ENCODE measurements around the gene ATXN10.

DNA sequence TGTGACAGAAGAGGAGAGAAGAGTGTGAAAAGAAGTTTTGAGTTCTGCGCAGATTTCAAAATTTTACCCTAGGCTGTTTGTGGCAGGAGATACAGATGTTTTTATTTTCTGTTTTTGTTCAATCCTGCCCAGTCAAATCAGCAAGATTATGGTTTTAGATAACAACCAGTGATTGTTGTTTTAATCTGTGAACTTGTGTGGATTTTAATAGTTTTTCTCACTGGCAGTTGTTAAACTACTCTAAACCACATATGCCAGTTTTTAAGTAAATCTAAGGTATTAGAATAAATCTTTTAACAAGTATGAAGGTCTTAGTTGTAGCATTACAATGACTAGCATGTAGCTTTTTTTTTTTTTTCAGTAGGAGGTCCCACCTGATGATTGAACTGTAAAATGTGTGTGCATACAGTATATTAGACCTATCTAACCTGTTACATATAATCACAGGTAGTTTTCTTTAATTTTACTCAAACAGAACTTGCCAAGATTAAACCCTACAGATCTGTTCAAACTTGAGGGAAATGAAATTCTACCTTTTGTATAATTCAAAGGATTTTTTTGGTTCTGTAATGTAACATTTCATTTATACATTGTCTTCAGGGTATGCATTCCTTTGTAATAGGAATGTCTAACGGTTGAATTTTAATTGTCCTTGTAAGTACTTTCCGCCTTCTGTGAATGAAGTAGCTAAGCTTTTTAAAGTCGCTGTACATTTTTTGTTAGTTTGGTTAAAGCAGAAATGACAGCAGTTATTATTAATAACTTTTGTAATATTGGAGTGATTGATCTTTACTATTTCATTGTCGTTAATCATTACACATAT is 13.3 kb downstream of the ATXN10 start:
- TF ChIP-seq, protein P1, sequence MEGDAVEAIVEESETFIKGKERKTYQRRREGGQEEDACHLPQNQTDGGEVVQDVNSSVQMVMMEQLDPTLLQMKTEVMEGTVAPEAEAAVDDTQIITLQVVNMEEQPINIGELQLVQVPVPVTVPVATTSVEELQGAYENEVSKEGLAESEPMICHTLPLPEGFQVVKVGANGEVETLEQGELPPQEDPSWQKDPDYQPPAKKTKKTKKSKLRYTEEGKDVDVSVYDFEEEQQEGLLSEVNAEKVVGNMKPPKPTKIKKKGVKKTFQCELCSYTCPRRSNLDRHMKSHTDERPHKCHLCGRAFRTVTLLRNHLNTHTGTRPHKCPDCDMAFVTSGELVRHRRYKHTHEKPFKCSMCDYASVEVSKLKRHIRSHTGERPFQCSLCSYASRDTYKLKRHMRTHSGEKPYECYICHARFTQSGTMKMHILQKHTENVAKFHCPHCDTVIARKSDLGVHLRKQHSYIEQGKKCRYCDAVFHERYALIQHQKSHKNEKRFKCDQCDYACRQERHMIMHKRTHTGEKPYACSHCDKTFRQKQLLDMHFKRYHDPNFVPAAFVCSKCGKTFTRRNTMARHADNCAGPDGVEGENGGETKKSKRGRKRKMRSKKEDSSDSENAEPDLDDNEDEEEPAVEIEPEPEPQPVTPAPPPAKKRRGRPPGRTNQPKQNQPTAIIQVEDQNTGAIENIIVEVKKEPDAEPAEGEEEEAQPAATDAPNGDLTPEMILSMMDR (IDR thresholded peaks at IDR 0.05; ENCODE audit: insufficient read depth, low read length, poor library complexity, severe bottlenecking), result no peak
- no peak for TF ChIP-seq EZH2phosphoT487 (conservative IDR thresholded peaks at IDR 0.05; ENCODE audit: low read length)
